ENCODE measurements around the gene TRIM17. TPM values are rescaled to one million over a fixed set of nuclear protein-coding genes. Genes with fewer than 3 reads are reported as not detected.

The TRIM17 gene
- total and polyA plus RNA-seq, 7 donors, result 0.44 to 0.95 TPM; not detected in 5

DNA sequence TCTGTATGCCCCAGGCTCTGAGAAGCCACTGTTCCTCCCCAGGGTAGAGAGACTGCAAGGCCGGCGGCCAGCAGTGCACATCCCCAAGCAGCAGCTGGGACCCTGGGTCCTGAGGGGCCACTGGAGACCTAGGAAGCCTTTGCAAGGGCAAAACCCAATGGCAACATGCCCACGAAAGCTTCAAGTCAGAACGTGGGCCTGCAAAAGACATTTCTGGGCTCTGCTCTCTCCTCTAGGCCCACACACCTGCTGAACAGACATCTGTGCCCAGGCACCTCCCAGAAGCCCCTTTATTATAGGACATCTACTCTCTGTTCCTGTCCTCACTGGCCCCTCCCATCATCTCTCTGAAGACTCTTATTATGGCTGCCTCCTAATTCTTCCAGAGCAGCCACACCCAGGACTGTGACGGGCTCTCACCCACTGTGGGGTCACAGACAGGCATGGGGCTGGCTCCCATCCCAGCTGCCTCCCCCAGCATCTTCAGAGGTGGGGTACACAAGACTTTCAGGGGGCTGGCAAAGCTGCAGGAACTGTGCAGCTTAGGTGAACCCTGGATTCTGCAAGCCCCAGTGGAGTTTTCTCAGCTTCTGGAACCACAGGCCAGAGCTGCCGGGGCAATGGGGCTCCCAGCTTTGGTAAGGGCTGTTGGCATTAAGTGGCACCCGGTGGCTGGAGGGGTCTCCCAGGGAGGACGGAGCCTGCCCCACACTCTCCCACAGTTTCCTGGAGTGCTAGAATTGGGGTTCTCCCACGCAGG lies 22.7 kb downstream of the TRIM17 start:
- no peaks in the 10 kb centered on the region for H3K9me3 ChIP-seq
- no peak overlapping the region for H3K4me3 ChIP-seq
- H3K27ac ChIP-seq, result peak overlapping the region in 2 of 4 donors; percentile 6 to 37
- no peaks in the 10 kb centered on the region for H3K27me3 ChIP-seq
- intact Hi-C loops (cut with DNase I), result loop anchor here (5.0 kb wide), 1 partner anchor 262 kb away; no protein-coding TSS in a partner anchor
- WGBS, 2 donors, result 88 to 92% methylated on average over 9 of the region's 9 CpGs
- DNase-seq, result peak; percentile 60
- TF ChIP-seq EP300 (IDR thresholded peaks at IDR 0.05) (no peak), POLR2A (IDR thresholded peaks at IDR 0.05) (no peak), POLR2AphosphoS5 (IDR thresholded peaks at IDR 0.05) (no peak)
- TF ChIP-seq, protein P1, sequence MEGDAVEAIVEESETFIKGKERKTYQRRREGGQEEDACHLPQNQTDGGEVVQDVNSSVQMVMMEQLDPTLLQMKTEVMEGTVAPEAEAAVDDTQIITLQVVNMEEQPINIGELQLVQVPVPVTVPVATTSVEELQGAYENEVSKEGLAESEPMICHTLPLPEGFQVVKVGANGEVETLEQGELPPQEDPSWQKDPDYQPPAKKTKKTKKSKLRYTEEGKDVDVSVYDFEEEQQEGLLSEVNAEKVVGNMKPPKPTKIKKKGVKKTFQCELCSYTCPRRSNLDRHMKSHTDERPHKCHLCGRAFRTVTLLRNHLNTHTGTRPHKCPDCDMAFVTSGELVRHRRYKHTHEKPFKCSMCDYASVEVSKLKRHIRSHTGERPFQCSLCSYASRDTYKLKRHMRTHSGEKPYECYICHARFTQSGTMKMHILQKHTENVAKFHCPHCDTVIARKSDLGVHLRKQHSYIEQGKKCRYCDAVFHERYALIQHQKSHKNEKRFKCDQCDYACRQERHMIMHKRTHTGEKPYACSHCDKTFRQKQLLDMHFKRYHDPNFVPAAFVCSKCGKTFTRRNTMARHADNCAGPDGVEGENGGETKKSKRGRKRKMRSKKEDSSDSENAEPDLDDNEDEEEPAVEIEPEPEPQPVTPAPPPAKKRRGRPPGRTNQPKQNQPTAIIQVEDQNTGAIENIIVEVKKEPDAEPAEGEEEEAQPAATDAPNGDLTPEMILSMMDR (IDR thresholded peaks at IDR 0.05), result no peak
- peaks cover 0 to 46% (median 23%) of the 10 kb centered on the region in 4 donors for H3K36me3 ChIP-seq
- peaks cover 0 to 9% (median 0%) of the 10 kb centered on the region in 4 donors for H3K4me1 ChIP-seq

DNA sequence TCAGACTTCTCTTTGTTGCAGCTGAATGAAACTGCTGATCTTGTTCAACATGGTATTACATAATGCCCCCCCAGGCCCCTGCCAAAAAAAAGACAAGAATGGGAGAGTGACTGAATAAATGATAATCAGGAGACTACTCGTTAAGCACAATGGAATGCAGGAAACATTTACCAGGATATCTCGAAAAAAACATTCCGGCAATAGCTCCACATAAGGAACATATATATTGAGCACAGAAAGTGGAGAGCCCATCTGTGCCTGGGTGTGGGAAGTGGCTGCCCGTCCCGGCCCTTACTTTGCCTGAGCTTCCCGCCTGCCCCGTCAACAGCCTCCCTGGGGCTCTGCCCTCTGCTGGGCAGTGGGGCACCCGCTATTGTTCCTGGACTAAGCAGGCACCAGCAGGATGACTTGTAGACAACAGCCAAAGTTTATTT lies 23.4 kb downstream of the TRIM17 start:
- DNase-seq, result peak; percentile 69
- intact Hi-C loops (cut with DNase I), result loop anchor here (5.0 kb wide), 1 partner anchor 261 kb away; no protein-coding TSS in a partner anchor
- peak overlapping the region in 1 of 4 donors; percentile 6 for H3K27ac ChIP-seq
- no peaks in the 10 kb centered on the region for H3K9me3 ChIP-seq
- 33 to 61% methylated on average over 8 of the region's 8 CpGs for WGBS, 2 donors
- H3K4me3 ChIP-seq, result no peak overlapping the region
- no peaks in the 10 kb centered on the region for H3K27me3 ChIP-seq
- peaks cover 0 to 39% (median 23%) of the 10 kb centered on the region in 4 donors for H3K36me3 ChIP-seq
- peaks cover 0 to 9% (median 0%) of the 10 kb centered on the region in 4 donors for H3K4me1 ChIP-seq
- TF ChIP-seq, protein P1 (IDR thresholded peaks at IDR 0.05), result peak in 3 of 4 experiments; percentile 16 to 26 (median 24)
- TF ChIP-seq POLR2AphosphoS5 (IDR thresholded peaks at IDR 0.05) (no peak), POLR2A (IDR thresholded peaks at IDR 0.05) (no peak), EP300 (IDR thresholded peaks at IDR 0.05) (no peak)

DNA sequence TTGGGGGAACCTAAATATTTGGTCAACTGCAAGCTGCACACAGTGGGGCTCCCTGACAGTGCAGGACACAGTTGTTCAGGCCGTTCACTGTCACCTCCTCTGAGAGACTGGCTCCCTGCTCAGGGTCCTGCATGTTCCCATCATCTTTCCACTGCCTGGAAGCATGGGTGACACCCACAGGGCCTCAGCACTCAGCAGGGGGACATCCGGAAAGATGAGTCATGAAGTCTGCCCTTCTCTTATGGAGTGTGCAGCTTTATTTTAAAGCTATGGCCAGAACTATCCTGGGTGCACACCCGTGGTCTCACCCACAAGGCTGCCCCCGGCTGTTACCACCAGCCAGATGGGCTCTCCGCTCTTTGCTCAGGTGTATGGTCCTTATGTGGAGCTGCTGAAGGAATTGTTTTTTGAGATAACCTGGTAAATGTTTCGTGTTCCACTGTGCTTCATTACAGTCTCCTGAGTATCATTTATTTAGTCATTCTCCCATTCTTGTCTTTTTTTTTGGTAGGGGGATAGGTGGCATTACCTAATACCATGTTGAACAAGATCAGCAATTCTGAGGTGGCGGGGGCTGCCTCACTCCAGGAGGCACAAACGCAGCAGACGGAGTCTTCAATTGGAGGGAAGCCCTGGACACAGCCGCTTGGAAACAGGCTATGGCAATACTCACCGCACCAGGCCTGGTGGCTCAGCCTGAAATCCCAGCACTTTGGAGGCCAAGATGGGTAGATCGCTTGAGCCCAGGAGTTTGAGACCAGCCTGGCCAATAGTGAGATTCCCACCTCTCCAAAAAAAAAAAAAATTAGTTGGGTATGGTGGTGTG lies 24.3 kb downstream of the TRIM17 start:
- 92% methylated on average over 12 of the region's 12 CpGs for WGBS, 2 donors
- TF ChIP-seq, protein P1 (IDR thresholded peaks at IDR 0.05), result no peak
- TF ChIP-seq EP300 (IDR thresholded peaks at IDR 0.05) (no peak), POLR2AphosphoS5 (IDR thresholded peaks at IDR 0.05) (no peak), POLR2A (IDR thresholded peaks at IDR 0.05) (no peak)
- DNase-seq, result peak; percentile 50

DNA sequence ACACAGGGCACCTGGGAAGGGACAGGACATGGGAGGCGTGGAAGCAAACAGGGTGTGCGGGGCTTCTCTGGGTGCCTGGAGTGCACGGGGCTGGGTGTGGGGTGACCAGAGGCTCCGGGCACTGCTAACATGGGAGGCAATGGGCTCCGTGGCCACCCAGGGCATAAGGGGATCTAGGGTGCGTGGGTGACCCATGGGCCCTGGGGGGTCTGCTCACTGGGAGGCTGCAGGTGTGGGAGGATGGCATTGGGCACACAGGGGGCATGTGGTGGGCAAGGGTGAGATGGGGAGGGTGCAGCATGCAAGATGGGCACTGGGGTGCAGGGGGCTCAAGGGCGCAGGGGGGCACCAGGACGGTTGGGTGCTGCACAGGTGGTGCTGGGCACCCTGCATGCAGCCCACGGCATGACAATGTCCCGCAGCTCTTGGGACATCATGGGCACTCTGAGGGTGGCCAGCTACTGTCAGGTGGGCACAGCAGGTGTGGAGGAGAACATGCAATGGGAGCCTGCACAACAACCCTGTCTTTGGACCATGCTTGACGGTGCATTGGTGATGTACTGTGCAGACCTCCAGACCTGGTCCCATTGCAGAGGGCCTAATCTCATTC lies 25.1 kb downstream of the TRIM17 start:
- peak; percentile 50 for DNase-seq
- Histone ChIP-seq H3K9me3 (no peaks in the 10 kb centered on the region), H3K4me1 (peaks cover 0 to 9% (median 0%) of the 10 kb centered on the region in 4 donors), H3K4me3 (no peak overlapping the region), H3K36me3 (peaks cover 0 to 22% (median 15%) of the 10 kb centered on the region in 4 donors), H3K27me3 (no peaks in the 10 kb centered on the region), H3K27ac (no peak overlapping the region)
- TF ChIP-seq POLR2A (IDR thresholded peaks at IDR 0.05) (no peak), POLR2AphosphoS5 (IDR thresholded peaks at IDR 0.05) (no peak), EP300 (IDR thresholded peaks at IDR 0.05) (no peak)
- TF ChIP-seq, protein P1 (IDR thresholded peaks at IDR 0.05), result no peak
- 85 to 94% methylated on average over 11 of the region's 11 CpGs for WGBS, 2 donors
- intact Hi-C loops (cut with DNase I), result loop anchor here (5.0 kb wide), 1 partner anchor 259 kb away; no protein-coding TSS in a partner anchor

More for the DNA sequence above, 24.3 kb downstream of the TRIM17 start:
- H3K4me1 ChIP-seq, result peaks cover 0 to 9% (median 0%) of the 10 kb centered on the region in 4 donors
- H3K9me3 ChIP-seq, result no peaks in the 10 kb centered on the region
- H3K4me3 ChIP-seq, result no peak overlapping the region
- no peak overlapping the region for H3K27ac ChIP-seq
- H3K27me3 ChIP-seq, result no peaks in the 10 kb centered on the region
- H3K36me3 ChIP-seq, result peaks cover 0 to 30% (median 21%) of the 10 kb centered on the region in 4 donors
- intact Hi-C loops (cut with DNase I), result loop anchor here (5.0 kb wide), 1 partner anchor 260 kb away; no protein-coding TSS in a partner anchor
